CD8-positive, alpha-beta memory T cell (primary cell): ENCODE data around the gene HPS1. TPM values are rescaled to one million over a fixed set of nuclear protein-coding genes. Genes with fewer than 3 reads are reported as not detected.

ENCODE experiments used
- CTCF ChIA-PET: fragments of 350-600 bp; sonication (Branson Sonifier 250); formaldehyde crosslinking; loops from one replicate; lab custom pipeline; 2021; ENCODE audit warnings: antibody characterized with exemption; lab: Charles Lee
- POLR2A ChIA-PET: fragments of 350-600 bp; sonication (Branson Sonifier 250); formaldehyde crosslinking; loops from one replicate; lab custom pipeline; 2021; ENCODE audit warnings: antibody characterized with exemption; lab: Charles Lee
- DNase-seq, 5 donors: peaks; one replicate each; pipeline versions ENCODE4 v3.0.0 to v3.0.0-alpha.2; 2020 to 2022; ENCODE audit warnings: mixed read lengths in 1 of 5
- H3K27ac ChIP-seq: one replicate; pipeline ENCODE4 v1.7.0; 2013; ENCODE audit warnings: low read depth, mild to moderate bottlenecking, low read length, moderate library complexity
- H3K27me3 ChIP-seq: 2 replicates; pipeline ENCODE4 v1.7.0; 2013; ENCODE audit warnings: low read length, mild to moderate bottlenecking; ENCODE audit not compliant: insufficient read depth, poor library complexity, severe bottlenecking
- H3K36me3 ChIP-seq: 2 replicates; pipeline ENCODE4 v1.7.0; 2013; ENCODE audit warnings: mild to moderate bottlenecking, low read length, moderate library complexity; ENCODE audit not compliant: insufficient read depth
- H3K4me1 ChIP-seq: 2 replicates; pipeline ENCODE4 v1.7.0; 2013; ENCODE audit warnings: mild to moderate bottlenecking, low read length, moderate library complexity; ENCODE audit not compliant: insufficient read depth
- H3K4me3 ChIP-seq: 2 replicates; pipeline ENCODE4 v1.7.0; 2013; ENCODE audit warnings: mild to moderate bottlenecking, low read length
- H3K9me3 ChIP-seq: 2 replicates; pipeline ENCODE4 v1.7.0; 2013; ENCODE audit warnings: mild to moderate bottlenecking, low read length
- H3K27ac Mint-ChIP-seq, 8 donors: one replicate each; pipeline ENCODE4 v1.8.0; 2020 to 2021; ENCODE audit warnings: mixed read lengths in 8 of 8, mild to moderate bottlenecking in 6 of 8, inconsistent platforms in 3 of 8, moderate library complexity in 3 of 8
- H3K27me3 Mint-ChIP-seq, 2 donors: one replicate each; pipeline ENCODE4 v1.8.0; 2020 to 2021; ENCODE audit warnings: mixed read lengths in 2 of 2, mild to moderate bottlenecking in 1 of 2, moderate library complexity in 1 of 2
- H3K36me3 Mint-ChIP-seq, 3 donors: one replicate each; pipeline ENCODE4 v1.8.0; 2020 to 2021; ENCODE audit warnings: mixed read lengths in 3 of 3, inconsistent platforms in 1 of 3, mild to moderate bottlenecking in 1 of 3
- H3K4me1 Mint-ChIP-seq, 3 donors: one replicate each; pipeline ENCODE4 v1.8.0; 2020 to 2021; ENCODE audit warnings: mixed read lengths in 3 of 3, inconsistent platforms in 1 of 3, mild to moderate bottlenecking in 1 of 3
- H3K4me3 Mint-ChIP-seq, 7 donors: one replicate each; pipeline ENCODE4 v1.8.0; 2020 to 2021; ENCODE audit warnings: mixed read lengths in 7 of 7, mild to moderate bottlenecking in 6 of 7, moderate library complexity in 4 of 7, inconsistent platforms in 2 of 7
- H3K9me3 Mint-ChIP-seq, 5 donors: one replicate each; pipeline ENCODE4 v1.8.0; 2020 to 2022; ENCODE audit warnings: mixed read lengths in 5 of 5, mild to moderate bottlenecking in 3 of 5, moderate library complexity in 2 of 5, inconsistent platforms in 1 of 5
- polyA plus RNA-seq: library from polyadenylated mRNA; unstranded; fragments of 300-500 nt; fragmentation: Illumina TruSeq; gene quantifications from one replicate; pipeline ENCODE4 v1.2.3, GENCODE V29; 2021
- total RNA-seq, 2 experiments: library from RNA; stranded (reverse); gene quantifications; one replicate each; pipeline ENCODE4 v1.2.3, GENCODE V29; 2021

HPS1 gene
- total and polyA plus RNA-seq, 3 experiments from 2014 or later, result 50.5 to 89.8 (median 58.3) TPM

DNA sequence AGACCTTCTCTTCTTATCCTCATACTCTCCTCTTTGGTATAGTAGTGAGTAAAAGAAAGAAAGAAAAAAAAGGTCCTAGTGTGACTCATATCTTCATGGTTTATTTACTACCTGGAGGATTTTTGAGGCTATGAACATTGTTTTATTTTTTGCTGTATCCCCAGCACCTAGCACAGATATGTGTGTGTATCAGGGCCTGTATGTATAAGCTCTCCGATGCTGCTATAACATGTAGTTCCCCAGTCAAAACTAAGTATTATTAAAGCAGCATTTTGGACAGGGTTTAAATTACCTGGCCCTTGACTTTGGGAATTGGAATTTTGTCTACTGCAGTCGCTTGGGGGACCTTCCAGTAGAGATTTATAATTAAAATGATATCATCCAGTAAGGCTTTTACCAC is 78.1 kb downstream of the HPS1 start:
- CTCF ChIA-PET, result no interaction called here

DNA sequence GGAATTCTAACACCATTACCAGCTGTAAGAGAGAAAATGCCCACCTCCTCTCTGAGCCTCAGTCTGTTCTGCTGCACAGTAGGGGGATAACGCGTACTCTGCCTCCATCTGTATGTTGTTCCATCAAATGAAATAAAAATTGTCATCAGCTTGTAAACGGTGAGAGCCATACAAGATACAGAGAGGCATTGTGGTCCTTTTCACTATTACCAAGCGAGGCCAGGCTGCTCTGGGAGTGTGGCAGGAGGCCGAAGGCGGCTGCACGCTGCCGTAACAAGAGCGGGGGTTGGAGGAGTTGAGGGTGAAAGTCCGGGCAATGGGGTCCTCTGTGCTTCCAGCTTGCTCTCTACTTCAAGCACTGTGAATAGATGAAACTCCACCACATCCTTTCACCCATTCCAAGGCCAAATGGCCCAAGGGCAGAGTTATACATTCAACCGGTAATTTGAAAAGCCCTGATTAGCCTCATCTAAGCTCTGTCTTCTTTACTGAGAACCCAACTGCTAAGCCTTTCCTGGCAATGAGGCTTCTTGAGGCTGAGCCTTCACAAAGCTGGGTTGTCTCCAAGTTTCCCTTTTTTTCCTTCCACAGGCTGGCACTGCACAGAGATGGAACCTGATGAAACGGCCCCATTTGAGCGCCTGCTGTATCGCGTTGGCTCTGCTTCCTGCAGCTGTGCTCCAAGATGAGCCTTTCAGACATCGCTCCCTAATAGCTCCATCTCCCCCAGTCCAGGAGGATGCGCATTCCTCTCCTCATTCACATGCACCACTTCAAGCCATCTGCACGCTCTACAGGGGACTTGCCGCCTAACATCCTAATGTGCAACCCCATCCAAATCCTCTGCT is 78.9 kb downstream of the HPS1 start:
- Mint-ChIP-seq H3K9me3 (no peaks in the 10 kb centered on the region), H3K36me3 (no peaks in the 10 kb centered on the region), H3K27ac (no peak overlapping the region), H3K4me1 (no peaks in the 10 kb centered on the region), H3K4me3 (no peak overlapping the region), H3K27me3 (peaks cover 6% of the 10 kb centered on the region in 2 donors)
- no peak overlapping the region for H3K27ac ChIP-seq
- H3K4me1 ChIP-seq, result no peaks in the 10 kb centered on the region
- no peaks in the 10 kb centered on the region for H3K36me3 ChIP-seq
- no peak for DNase-seq
- no peak overlapping the region for H3K4me3 ChIP-seq
- H3K27me3 ChIP-seq, result no peaks in the 10 kb centered on the region
- POLR2A ChIA-PET, result no interaction called here
- H3K9me3 ChIP-seq, result no peaks in the 10 kb centered on the region
- CTCF ChIA-PET, result no interaction called here

More for the DNA sequence above, 78.1 kb downstream of the HPS1 start:
- Mint-ChIP-seq H3K4me1 (no peaks in the 10 kb centered on the region), H3K27ac (no peak overlapping the region), H3K9me3 (no peaks in the 10 kb centered on the region), H3K36me3 (no peaks in the 10 kb centered on the region), H3K4me3 (no peak overlapping the region), H3K27me3 (peaks cover 6% of the 10 kb centered on the region in 2 donors)
- POLR2A ChIA-PET, result no interaction called here
- Histone ChIP-seq H3K36me3 (no peaks in the 10 kb centered on the region), H3K27me3 (no peaks in the 10 kb centered on the region), H3K4me1 (no peaks in the 10 kb centered on the region), H3K4me3 (no peak overlapping the region), H3K9me3 (no peaks in the 10 kb centered on the region), H3K27ac (no peak overlapping the region)
- no peak for DNase-seq

Other genes starting within 250 kb of the HPS1 start
- gene LOXL4, start 178.7 kb downstream of the HPS1 start, total RNA-seq, result not detected
- gene LOXL4, start 178.7 kb downstream of the HPS1 start, polyA plus RNA-seq, result 0.43 TPM
- gene PYROXD2, start 31.8 kb downstream of the HPS1 start, total RNA-seq, result 1 to 10 TPM; 3.6 to 4.0 TPM
- gene PYROXD2, start 31.8 kb downstream of the HPS1 start, polyA plus RNA-seq, result 5.3 TPM